HG03095 (cell line): ENCODE measurements around the gene RHOBTB3.

Source experiments
- ATAC-seq: cut with Tn5 transposase; IDR thresholded peaks from one replicate; pipeline ENCODE4 v1.9.1; 2021; ENCODE audit warnings: moderate library complexity; ENCODE audit not compliant: unreplicated experiment

The RHOBTB3 gene

GRCh38 chr5:95837492-95837891 is 106.4 kb downstream of the RHOBTB3 start:
- no peak for ATAC-seq

GRCh38 chr5:95838001-95838520 is 106.9 kb downstream of the RHOBTB3 start:
- no peak for ATAC-seq

DNA sequence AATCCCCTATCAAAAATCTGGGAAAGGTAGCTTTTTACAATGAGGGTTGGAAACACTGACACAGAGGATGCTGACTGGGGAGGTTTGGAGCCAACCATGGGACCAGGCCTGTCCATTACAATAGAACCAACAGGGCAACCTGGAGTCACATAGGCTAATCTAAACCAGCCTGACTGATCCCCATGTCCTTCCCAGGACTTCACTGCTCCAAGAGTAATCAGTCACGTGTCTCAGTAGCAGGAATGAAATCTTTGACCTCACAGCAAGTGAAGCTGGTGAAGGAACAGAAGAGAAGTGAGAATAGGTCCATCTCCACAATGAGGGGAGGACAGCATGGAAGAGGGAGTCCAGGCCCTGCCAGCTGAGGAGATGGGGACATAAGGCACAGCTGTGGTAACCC is 107.4 kb downstream of the RHOBTB3 start:
- no peak for ATAC-seq

GRCh38 chr5:95839658-95840057 is 108.5 kb downstream of the RHOBTB3 start:
- no peak for ATAC-seq

DNA sequence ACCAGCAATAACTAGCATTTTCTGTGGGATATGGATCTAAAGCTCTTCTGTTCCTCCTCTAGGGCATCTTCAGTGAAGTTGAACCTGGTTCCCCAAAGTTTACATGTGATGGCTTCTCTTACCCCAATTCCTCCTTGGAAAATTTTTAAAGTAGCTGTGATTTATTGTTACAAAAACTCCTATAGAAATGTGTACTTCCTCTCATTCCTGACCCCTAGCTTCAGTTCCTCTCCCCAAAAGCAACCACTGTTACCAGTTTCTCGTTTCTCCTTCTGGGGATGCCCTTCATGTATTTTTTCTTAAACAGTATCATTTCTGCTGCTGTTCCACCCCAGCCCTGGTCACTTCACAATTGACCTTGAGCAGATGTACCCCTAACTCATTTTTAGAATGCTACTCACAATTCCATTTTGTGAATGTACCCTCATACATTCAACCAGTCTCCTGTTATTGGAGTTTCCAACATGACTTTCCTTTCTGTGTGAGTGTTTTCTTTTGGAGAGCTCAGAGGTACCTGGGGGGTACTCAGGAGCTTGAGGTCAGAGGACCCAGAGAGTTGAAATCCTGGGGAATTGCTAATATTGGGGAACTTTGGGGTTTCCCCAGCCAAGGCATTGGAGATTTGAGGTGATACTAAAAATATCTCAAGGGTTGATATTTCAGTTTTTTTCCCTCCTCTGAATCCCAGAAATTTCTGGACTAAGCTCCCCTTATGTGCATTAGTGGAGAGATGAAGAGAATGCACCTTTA is 110.0 kb downstream of the RHOBTB3 start:
- no peak for ATAC-seq

DNA sequence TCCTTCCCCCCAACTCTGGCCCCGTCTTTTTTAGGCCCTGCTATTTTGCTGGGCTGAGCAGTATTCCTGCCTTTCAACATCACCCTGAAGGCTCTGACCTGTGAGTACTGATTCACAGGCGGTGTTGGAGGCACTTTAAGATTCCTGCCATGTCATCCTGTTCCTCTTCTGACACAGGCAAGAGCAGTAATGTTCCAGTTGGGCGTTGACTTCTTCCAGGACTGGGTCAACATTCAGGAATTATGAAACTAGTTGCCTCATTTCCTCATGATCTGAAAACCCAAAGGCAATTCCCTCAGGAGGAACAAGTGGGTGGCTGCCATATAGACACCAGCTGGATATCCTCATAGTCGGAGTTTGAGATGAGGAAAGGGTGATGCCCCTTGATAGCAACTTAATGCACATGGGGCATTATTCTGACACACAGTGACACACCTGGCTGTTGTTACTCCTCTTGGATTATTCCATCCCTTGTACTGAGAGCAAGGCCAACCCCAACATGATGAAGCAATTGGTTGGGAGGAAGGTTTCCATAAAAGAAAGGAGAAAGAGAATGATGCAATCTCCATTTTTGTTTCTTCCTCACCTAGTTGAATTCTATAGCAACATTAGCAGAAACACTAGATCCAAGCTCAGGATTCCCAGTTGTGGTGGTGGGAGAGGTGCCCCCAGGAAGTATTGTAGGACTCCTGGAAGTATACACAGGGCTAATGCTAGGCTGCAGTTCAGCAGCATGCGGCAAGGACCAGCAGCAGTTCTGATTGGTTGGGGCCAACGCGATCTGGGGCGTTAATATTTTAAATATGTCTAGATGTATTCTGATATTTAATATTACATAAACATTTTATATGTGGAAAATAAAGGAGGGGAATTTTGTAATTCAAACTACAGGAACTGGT is 111.0 kb downstream of the RHOBTB3 start:
- no peak for ATAC-seq

DNA sequence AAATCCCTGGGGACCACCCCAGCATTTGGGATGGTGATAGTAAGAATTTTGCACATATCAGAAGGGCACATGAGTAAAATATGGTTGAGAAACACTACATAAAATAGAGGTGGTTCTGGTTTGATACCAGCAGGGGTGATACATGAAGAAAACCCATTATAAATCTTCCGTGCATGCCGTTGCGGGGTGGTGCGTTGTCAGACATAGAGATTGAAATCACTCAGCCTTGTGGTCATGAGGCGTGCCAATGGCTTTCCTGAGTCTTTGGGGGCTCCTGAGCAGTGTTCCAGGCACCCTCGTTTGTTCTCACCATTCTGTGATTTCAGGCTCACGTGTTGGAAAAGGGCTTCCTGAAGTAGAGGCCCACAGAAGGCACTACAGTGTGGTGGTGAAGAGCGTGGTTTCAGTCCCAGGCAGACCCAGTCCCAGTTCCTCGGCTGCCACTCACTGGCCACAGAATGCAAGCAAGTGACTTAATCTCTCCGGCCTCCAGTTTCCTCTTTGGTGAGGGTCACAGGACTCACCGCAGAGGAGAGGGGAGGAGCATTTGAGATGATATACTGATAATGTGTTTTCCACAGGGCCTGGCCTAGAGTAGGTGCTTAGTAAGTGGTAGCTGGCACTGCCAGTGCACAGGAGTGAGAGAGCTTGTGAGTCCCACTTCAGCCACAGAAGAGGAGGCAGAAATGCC is 111.9 kb downstream of the RHOBTB3 start:
- ATAC-seq, result peak; percentile 91

DNA sequence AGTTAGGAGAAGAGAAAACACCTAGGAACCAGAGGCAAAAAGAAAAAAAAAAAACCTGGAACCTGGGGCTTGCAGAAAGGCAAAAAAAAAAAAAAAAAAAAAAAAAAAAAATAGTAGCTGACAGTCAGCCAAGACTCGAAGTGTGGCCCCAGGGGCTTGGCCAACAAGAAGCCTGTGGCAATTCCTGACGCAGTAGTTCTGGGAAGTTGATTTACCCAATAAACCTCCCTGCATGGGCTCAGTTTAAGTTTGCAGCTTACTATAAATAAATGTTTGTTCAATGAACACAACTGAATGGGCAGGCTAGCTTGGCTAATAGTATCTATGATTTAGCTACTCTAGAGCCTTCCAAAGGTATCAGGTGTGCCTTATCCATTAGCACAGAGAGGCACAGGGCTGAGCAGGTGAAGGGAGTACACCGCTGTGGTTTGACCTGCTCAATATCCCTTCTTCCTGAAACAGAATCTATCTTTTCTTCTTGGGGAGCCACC is 112.6 kb downstream of the RHOBTB3 start:
- ATAC-seq, result no peak

- ATAC-seq, result no peak
Measured at GRCh38 chr5:95845391-95845790, 114.3 kb downstream of the RHOBTB3 start.
